ENCODE measurements around the gene SNRPE.
"Not testable (repeated sequence)": the region's sequence is repeated elsewhere in the genome, so short reads cannot be mapped to it uniquely, and the experiment has no call there.

SNRPE gene

DNA sequence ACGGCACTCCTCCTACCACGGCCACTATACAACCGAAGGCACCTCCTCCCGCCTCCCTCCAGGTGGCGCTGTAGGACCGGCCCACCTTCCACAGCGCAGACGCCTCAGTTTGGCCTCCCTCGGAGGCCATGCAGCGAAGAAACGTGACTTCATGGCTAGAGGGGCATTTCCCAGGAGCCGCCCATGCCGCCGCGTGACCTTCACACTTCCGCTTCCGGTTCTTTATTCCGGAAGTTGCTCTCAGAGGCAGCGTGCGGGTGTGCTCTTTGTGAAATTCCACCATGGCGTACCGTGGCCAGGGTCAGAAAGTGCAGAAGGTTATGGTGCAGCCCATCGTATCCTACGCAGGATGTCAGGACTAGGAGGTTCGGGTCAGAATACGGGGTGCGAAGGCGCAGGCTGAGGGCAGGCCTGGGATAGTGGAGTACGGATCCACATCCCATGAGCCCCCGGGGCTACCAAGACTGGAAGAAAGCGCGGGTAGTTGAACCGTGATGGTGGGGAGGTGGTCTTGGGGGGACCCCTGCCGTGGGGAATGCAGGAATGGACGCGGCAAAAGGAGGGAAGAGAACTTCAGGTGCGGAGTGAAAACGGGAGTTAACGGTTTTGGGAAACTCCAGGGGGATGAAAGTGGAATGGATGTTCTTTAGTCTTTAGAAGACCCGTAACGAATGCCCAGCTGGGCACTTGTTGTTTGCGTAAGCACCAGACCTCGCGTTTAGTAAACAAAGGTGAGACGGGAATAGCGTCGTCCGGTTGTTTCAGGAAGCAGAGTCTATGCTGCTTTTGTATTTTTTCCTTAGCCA lies at the start of gene SNRPE:
TSS of gene SNRPE (plus strand) at position 221 of the 806 bp plus-strand sequence. CDS start at position 282, 61 bp downstream.
- DNase-seq: peak; percentile 86

DNA sequence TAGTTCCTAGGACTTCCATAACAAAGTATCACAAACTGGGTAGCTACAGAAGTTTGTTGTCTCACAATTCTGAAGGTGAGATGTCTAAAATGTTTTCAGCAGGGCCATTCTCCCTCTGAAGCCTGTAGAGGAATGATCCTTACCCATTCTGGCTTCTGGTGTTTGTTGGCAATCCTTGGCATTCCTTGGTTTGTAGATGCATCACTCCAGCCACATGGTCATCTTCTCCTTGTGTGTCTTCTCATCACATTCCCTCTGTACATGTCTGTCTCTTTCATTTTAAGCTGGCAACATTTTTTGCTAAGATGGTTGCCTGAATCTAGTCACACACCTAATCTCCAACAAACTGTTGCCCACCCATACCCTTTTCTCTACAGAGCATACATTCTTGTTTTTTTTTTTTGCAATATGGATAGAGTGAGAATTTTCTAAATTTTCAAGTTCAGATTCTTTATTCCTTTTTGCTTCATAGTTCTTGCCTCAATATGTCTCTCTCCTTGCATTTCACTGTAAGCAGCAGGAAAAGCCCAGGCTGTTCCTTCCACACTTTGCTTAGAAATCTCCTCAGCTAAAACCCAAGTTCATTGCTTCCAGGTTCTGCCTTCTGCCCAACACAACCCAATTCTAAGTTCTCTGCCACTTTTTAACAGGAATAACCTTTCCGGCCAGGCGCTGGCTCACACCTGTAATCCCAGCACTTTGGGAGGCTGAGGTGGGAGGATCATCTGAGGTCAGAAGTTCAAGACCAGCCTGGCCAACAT lies 47.6 kb upstream of the SNRPE start:
- DNase-seq: no peak

DNA sequence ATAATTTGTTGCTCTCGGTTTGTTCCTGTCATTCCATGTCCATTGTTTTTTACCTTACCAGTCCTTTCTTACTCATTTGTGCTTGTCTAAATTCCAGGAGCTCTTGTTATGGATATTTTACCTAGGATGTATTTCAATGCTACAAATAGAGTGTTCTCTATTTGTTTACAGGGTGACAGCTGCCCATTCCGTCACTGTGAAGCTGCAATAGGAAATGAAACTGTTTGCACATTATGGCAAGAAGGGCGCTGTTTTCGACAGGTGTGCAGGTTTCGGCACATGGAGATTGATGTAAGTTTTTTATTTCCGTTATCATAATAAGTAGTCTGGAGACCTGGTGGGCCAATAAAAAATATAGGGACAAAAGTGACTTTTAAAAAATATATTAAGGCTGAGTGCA lies 43.0 kb upstream of the SNRPE start:
- no peak for DNase-seq

DNA sequence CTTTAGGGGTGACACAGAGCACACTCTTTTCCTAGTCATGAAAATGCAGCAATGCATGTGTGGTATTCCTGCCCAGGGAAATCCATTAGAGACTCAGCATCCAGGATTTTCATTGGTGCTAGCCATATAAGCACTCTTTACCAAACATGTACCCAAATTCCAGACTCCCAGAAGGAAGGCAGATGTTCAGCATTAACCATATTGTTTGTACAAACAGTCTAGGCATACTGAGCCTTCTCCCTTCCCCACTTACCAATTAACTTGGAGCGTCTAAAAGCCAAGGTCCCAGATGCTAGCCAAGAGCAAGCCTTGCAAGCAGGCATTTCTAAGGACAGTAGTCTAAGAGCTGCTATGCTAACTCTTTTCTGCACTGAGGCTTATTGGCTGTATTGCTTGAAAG lies 38.1 kb upstream of the SNRPE start:
- no peak for DNase-seq

DNA sequence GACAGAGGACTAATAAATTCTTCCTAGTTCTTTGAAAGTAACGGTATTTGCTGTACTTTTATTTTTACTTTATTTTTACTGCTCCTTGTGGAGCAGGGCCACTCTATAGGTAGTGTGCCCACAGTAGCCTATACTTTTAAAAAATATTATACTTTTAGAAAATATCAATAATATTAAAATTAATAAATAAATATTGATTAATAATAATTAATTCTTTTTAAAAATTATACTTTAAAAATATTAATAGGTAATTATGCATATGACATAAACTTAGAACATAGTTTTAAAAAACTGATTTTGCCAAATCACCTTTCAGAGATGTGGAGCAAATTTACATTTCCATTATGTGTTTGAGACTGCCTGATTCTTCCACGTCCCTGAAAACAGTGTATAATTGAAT lies 35.2 kb upstream of the SNRPE start:
- DNase-seq: no peak

DNA sequence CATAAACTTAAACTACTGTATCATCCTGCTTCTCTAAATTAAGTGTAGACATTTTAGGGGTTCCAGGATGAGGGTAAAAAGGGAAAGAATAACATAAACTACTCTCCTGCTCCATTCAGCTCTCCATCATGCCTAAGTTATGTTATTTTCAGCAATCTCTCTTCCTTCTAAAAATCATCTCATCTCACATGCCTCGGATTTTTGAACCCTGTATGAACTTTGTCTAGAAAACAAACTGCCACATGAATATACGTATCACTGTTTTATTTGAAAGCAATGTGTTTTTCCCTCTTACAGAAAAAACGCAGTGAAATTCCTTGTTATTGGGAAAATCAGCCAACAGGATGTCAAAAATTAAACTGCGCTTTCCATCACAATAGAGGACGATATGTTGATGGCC lies 33.4 kb upstream of the SNRPE start:
- DNase-seq: no peak

DNA sequence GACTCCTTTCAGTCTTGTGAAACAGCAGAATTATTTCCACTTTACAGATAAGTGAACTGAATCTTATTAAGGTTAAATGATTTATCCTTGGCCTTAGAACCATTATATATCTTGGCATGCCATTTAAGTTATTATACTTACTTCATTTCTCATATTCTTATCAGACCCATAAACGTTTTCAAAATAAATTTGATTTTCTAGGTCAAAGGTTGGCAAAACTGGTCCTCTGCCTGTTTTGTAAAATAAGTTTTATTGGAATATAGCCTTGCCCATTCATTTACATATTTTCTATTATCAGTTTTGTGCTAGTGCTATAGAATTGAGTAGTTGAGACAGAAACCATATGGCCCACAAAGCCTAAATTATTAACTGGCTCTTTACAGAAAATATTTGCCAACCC lies 32.9 kb upstream of the SNRPE start:
- no peak for DNase-seq

DNA sequence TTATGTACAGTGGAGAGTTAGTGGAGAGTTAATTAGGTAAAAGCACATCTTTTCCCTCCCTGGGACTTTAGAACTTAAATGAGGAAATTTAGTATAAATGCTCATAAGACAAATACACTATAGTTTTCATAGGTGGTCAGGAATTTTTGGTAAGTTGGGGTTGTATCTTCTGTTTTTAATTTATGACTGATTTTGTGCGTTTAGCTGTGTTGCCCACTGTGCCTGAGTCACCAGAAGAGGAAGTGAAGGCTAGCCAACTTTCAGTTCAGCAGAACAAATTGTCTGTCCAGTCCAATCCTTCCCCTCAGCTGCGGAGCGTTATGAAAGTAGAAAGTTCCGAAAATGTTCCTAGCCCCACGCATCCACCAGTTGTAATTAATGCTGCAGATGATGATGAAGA lies 32.2 kb upstream of the SNRPE start:
- not testable (repeated sequence) for DNase-seq

DNA sequence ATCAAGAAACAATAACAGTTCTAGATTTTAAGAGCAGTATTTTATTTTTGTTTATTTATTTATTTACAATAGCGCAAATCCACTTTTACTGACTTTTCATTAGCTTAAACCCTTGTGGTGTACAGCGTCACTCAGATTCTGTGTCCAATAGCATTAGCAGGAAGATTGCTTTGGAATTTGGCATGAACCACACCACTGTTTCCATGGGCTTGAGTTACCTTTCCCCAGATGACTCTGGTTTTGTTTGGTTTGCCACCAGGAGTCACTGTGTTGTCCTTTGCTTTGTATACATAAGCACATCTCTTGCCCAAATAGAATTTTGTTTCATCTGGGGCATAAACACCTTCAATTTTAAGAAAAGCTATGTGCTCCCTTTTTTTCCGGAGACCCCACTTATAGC lies 25.9 kb upstream of the SNRPE start:
- no peak for DNase-seq

DNA sequence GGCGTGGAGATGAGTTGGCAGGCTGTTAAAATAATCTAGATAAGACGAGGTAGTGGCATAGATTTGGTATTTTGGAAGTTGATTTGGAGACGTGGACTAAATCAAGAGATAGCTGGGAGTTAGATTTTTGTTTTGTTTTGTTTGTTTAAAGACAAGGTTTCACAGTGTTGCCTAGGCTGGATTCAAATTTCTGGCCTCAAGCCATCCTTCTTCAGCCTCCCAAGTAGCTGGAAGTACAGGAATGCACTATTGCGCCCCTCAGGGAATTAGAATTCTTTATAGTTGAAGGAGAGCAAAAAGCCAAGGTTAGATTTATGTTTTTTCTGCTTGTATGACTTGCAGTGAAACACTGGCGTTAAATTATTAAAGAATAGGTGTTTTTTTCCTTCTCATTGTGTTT lies 22.3 kb upstream of the SNRPE start:
- DNase-seq: no peak

DNA sequence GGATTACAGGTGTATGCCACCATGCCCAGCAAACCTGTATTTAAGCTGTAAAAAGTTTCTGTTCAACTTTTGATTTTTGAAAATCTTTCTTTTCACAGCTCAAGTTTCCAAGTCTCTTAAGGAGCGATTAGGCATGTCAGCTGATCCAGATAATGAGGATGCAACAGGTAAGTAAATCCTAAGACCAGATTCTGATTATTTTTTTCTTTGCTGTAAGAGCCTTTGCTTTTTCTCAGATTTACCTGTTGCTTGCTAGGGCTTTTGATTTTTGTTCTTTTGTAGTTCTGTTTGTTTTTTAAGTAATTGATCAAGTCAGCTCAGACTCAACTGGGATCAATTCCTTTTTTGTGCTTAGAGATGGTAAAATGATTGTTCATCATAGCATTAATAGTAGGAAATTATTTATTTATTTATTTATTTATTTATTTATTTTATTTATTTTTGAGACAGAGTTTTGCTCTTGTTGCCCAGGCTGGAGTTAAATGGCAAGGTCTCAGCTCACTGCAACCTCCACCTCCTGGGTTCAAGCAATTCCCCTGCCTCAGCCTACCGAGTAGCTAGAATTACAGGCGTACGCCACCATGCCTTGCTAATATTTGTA lies 21.1 kb upstream of the SNRPE start:
- DNase-seq: no peak

DNA sequence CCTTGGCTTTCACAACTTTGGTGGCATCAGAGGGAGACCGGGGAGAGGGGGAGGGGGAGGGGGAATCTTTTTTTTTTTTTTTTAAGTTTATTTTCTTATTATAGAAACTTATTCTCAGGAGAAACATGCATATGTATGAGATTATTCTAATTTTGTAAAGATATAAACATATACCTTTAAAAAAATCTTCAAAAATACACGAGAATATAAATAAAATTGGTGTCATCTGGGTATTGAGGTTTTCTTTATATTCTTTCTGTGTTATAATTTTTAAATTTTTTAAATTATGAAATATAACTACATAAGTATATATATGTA lies 18.9 kb upstream of the SNRPE start:
- DNase-seq: no peak

DNA sequence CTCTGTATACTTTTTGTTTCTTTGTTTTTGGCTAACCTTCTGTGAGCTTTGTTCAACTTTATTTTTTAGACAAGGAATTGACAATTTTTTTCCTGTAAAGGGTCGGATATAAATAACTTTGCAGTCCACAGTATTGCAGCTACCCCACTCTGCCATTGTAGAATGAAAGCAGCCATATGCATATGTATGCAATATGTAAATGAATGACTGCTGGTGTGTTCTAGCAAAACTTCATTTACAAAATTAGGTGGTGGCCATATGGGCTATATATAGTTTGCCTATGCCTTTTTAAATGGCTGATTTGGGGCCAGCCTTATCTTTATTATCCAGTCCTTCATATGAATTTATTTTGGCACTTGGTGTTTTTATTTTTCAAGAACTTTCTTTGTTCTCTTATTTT lies 18.0 kb upstream of the SNRPE start:
- DNase-seq: no peak

DNA sequence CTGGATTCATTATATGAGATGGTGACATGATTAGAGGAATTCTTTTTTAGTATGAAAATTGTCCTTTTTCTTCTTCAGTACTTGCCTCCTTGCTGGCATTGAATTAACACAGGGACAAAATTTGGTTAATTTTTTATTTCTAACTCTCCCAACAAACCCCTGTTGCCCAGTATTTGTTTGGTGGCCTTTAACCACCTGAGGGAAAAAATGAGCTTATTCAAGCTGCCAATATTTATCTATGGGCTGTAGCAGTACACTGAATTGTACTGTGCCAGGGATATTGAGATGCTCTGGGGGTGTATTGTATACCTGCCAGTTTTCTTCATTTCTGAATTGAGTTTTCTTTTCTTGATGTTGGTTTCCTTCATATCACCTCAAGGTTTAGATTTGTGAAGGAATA lies 8.3 kb upstream of the SNRPE start:
- not testable (repeated sequence) for DNase-seq

DNA sequence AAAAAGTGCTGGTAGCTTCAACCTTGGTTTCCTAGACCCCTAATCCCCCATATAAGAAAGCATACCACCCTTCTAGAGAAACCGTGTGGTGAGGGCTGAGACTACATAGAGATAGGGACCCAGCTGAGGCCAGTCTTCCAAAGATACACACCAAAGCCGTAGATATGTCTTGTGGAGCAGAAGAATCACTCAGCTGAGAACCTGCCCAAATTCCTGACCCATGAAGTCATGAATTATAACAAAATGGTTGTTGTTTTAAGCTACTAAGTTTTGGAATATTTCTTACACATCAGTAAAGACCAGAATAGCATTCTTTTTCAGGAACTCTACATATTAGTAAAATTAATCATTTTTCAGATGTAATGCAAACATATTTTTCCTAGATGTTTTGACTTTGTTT lies 3.3 kb upstream of the SNRPE start:
- no peak for DNase-seq

DNA sequence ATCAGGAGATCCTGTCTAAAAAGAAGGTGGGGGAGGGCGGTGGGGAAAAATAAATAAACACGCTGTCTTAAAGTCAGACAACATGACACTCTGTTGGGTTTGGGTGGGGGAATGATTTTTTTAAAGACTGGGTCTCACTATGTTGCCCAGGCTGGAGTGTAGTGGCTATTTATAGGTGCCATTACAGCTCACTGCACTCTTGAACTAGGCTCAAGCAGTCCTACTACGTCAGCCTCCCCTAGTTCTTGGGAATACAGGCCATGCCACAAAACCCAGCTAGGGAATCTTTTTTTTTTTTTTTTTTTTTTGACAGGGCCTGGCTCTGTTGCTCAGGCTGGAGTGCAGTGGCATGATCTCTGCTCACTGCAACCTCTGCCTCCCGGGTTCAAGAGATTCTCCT lies 2.4 kb upstream of the SNRPE start:
- no peak for DNase-seq

DNA sequence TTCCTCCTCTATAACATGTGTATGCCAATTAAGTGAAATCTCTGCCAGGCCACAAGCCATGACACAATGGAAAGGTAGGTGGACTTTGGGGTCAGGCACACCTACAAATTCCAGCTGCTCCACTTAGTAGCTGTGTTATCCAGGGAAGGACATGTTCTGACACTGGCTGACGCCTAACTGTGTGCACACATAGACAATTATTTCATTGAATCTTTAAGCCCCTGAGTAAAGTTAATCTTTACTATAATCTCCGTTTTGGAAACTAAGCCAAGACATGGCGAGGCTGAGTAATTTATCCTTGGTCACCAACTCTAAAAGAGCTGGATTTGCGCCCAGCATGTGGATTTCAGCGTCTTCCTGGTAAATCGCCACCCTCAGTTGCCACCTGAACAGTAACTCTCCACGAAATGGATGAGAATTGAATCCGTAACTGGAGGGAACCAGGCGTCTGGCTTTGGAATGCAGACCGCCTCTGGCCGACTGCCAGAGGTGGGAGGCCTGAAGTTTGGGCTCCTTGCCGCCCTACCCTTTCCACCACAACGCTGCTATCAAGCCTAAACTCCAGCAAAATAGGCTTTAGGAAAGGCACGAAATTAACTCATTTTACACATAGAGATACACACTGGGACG lies 888 bp upstream of the SNRPE start:
- no peak for DNase-seq

DNA sequence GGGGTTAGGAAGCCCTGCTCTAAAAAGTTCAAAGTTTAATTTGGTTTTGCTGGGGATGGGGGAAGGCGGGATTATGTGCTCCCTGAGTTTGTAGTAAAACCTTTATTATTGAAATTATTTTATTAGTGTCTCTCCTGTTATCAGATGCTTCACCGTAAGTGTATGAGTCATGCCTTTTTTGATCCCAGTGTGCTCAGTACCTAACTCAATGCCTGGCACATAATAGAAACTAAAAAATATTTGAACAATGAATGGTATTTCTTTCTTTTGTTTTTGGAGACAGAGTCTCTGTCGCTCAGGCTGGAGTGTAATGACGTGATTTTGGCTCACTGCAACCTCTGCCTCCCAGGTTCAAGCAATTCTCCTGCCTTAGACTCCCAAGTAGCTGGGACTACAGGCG lies 6.4 kb downstream of the SNRPE start:
- DNase-seq: no peak

DNA sequence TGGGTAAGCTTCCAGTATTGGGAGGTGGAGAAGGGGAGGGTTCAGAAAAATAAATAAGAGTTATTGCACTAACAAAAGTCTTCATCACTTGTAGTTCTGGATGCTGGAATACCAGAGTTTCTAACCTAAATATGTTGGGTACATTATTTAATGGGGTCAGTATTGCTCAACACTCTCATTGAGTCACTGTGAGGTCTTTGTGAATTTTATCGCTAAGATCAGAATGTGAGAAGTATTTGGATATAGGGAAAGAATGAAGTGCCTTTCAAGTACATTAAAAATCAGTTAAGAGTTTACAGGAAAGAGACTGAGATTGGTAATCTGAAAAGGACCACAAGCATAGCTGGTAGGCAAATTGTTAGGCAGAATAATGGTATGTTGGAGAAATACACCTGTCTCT lies 8.8 kb downstream of the SNRPE start:
- no peak for DNase-seq

DNA sequence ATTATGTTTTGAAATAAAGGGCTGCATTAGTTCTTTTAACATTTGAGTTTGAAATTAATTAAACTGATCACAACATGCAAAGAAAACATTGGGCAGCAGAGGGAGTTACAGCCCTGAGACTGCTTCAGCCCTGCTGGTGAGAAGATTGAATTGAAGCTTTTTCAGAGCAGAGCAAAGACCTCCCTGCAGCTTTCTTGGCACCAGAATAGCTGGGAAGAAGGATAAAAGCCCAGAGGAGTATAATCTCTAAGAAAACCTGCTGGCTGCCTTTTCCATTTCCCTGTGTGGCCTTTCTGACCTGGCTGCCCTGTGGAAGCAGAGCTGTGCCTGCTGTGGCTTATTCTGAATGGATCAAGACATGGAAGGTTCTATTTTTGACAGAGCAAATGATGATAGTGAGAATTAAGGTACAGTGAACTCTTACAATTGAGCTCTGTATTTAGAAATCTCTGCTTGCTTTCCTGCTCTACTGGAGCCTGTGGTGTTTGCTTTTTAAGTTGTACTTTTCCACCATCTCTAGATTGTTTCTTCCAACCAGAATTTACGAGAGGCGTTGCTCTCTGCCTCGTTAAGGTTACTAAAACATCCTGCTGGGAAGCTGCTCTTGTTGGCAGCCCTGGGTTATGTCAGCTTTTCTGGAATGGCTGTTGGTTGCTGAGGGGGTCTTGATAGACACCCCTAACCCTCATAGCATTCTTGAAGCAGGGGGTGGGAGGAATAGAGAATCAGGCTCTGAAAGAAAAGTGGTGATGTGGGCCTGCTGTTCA lies 9.9 kb downstream of the SNRPE start:
- peak; percentile 21 for DNase-seq

DNA sequence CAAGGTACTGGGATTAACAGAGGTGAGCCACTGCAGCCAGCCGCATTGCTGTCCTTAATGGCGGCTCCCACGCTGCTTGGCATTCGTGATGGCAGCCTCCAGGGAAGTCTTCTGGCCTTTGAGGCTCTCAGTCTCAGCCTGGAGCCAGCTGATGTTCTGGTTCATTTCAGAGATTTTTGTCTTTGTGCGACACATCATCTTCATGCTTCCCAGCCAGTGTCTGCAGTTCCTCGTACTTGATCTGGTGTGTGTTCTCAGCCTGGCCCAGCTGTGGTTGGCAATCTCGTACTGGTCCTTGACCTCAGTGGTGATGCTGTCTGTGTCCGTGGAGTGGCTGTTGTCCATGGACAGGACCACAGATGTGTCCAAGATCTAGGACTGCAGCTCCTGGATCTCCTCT lies 11.7 kb downstream of the SNRPE start:
- DNase-seq: no peak

DNA sequence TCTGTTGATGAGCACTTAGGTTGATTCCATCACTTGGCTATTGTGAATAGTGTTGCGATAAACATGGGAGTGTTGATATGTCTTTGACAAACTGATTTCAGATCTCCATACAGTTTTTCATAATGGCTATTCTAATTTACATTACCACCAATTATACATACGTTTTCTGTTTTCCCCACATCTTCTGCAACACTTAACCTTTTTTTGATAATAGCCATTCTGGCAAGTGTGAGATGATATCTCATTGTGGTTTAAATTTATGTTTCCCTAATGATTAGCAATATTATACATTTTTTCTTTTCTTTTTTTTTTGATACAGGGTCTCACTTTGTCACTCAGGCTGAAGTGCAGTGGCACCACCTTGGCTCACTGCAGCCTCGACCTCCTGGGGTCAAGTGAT lies 17.0 kb downstream of the SNRPE start:
- no peak for DNase-seq

DNA sequence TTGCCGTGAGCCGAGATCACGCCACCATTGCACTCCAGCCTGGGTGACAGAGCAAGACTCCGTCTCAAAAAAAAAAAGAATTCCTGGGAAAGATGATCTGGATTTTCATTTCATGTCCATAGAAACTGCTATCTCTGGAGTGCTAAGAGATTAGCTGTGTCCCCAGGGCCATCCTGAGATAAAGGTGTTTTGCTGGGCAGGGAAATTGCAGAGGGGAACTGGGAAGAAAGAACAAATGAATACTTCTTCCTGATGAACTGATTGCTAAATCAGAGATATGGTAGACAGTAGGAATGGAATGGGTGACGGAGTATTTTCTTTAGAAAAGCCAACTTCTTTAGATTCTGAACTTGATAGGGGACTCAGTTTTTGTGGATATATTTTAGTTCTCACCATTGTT lies 19.2 kb downstream of the SNRPE start:
- DNase-seq: no peak

All from SIG-M5 (cell line).